ENCODE results near the gene CDHR1. TPM values are rescaled to one million over a fixed set of nuclear protein-coding genes. Genes with fewer than 3 reads are reported as not detected.

CDHR1 gene
- total RNA-seq, 1 donor from 2014 or later: 1.4 TPM

- H3K9me3 ChIP-seq (ENCODE audit: low read depth): no peaks in the 10 kb centered on the region
- H3K36me3 ChIP-seq: no peaks in the 10 kb centered on the region
- no peaks in the 10 kb centered on the region for H3F3A ChIP-seq (ENCODE audit: low read depth)
- no peaks in the 10 kb centered on the region for H4K20me1 ChIP-seq (ENCODE audit: low read depth)
- H3K36me3 Mint-ChIP-seq: no peaks in the 10 kb centered on the region
- DNase-seq (ENCODE audit: low spot score): peak; percentile 74
- no peak overlapping the region for H3K9ac ChIP-seq
- no peak overlapping the region for H3K4me3 ChIP-seq
- H3K79me2 ChIP-seq (ENCODE audit: low read depth): no peaks in the 10 kb centered on the region
- no peak overlapping the region for H3K4me3 Mint-ChIP-seq
- no peaks in the 10 kb centered on the region for H3K27me3 ChIP-seq
- H2AFZ ChIP-seq (replicated peaks): no peak overlapping the region
- peaks cover 9% of the 10 kb centered on the region for H3K27me3 Mint-ChIP-seq (ENCODE audit: insufficient read depth, low read depth)
- H3K4me1 ChIP-seq: no peaks in the 10 kb centered on the region
- no peaks in the 10 kb centered on the region for H3K4me1 Mint-ChIP-seq
- no peaks in the 10 kb centered on the region for H3K9me3 Mint-ChIP-seq
- no peak overlapping the region for H3K27ac ChIP-seq
- H3K4me2 ChIP-seq: no peak overlapping the region
- TF ChIP-seq CTCF (IDR thresholded peaks at IDR 0.05): peak; percentile 92
- TF ChIP-seq EZH2phosphoT487 (IDR thresholded peaks at IDR 0.05): no peak
- TF ChIP-seq EZH2 (IDR thresholded peaks at IDR 0.05): no peak
- H3K27ac Mint-ChIP-seq: no peak overlapping the region
Measured at GRCh38 chr10:84205049-84205852, 10.9 kb downstream of the CDHR1 start.

GRCh38 chr10:84205853-84206525 is 11.7 kb downstream of the CDHR1 start:
- no peak for DNase-seq (ENCODE audit: low spot score)
- Histone ChIP-seq H3K27ac (no peak overlapping the region), H3F3A (ENCODE audit: low read depth) (no peaks in the 10 kb centered on the region), H4K20me1 (ENCODE audit: low read depth) (no peaks in the 10 kb centered on the region), H3K27me3 (no peaks in the 10 kb centered on the region), H3K79me2 (ENCODE audit: low read depth) (no peaks in the 10 kb centered on the region), H3K4me1 (no peaks in the 10 kb centered on the region), H2AFZ (replicated peaks) (no peak overlapping the region), H3K4me2 (no peak overlapping the region), H3K36me3 (no peaks in the 10 kb centered on the region), H3K9ac (no peak overlapping the region), H3K4me3 (no peak overlapping the region), H3K9me3 (ENCODE audit: low read depth) (no peaks in the 10 kb centered on the region)
- peaks cover 9% of the 10 kb centered on the region for H3K27me3 Mint-ChIP-seq (ENCODE audit: insufficient read depth, low read depth)
- no peaks in the 10 kb centered on the region for H3K9me3 Mint-ChIP-seq
- no peaks in the 10 kb centered on the region for H3K4me1 Mint-ChIP-seq
- no peak overlapping the region for H3K4me3 Mint-ChIP-seq
- H3K27ac Mint-ChIP-seq: no peak overlapping the region
- no peaks in the 10 kb centered on the region for H3K36me3 Mint-ChIP-seq
- TF ChIP-seq CTCF (IDR thresholded peaks at IDR 0.05) (peak; percentile 2), EZH2 (IDR thresholded peaks at IDR 0.05) (no peak)

- peaks cover 9% of the 10 kb centered on the region for H3K27me3 Mint-ChIP-seq (ENCODE audit: insufficient read depth, low read depth)
Measured at GRCh38 chr10:84208023-84208422, 13.7 kb downstream of the CDHR1 start.

More at GRCh38 chr10:84208023-84208422, 13.7 kb downstream of the CDHR1 start:
- no peak for DNase-seq (ENCODE audit: low spot score)
- no peaks in the 10 kb centered on the region for H3K27me3 ChIP-seq
- no peak overlapping the region for H3K27ac ChIP-seq
- H3K4me3 ChIP-seq: no peak overlapping the region
- H3K4me1 ChIP-seq: no peaks in the 10 kb centered on the region
- no peaks in the 10 kb centered on the region for H4K20me1 ChIP-seq (ENCODE audit: low read depth)
- H3F3A ChIP-seq (ENCODE audit: low read depth): no peaks in the 10 kb centered on the region
- H3K4me2 ChIP-seq: no peak overlapping the region
- no peaks in the 10 kb centered on the region for H3K9me3 ChIP-seq (ENCODE audit: low read depth)
- Mint-ChIP-seq H3K9me3 (no peaks in the 10 kb centered on the region), H3K27ac (no peak overlapping the region), H3K36me3 (no peaks in the 10 kb centered on the region), H3K4me1 (no peaks in the 10 kb centered on the region), H3K4me3 (no peak overlapping the region)
- no peaks in the 10 kb centered on the region for H3K36me3 ChIP-seq
- TF ChIP-seq EZH2 (IDR thresholded peaks at IDR 0.05): no peak
- no peak for TF ChIP-seq EZH2phosphoT487 (IDR thresholded peaks at IDR 0.05)
- TF ChIP-seq CTCF (IDR thresholded peaks at IDR 0.05): no peak
- no peak overlapping the region for H3K9ac ChIP-seq
- no peaks in the 10 kb centered on the region for H3K79me2 ChIP-seq (ENCODE audit: low read depth)
- no peak overlapping the region for H2AFZ ChIP-seq (replicated peaks)

Data from neural progenitor cell (in vitro differentiated cells).